GM23338 (cell line): ENCODE results near the gene BAMBI. TPM values are rescaled to one million over a fixed set of nuclear protein-coding genes. Genes with fewer than 3 reads are reported as not detected.
A peak's percentile ranks its signal among the peaks of the same experiment; 100 is the strongest.

ENCODE experiments used
- ATAC-seq: fragments of 200-7000 bp; cut with Tn5 transposase; 3 replicates; pipeline ENCODE4 v1.9.1; 2020
- DNase-seq: peaks from one replicate; pipeline ENCODE4 v3.0.0-alpha.2; 2015; ENCODE audit warnings: low spot score
- H2AFZ ChIP-seq: fragments of 200-600 bp; sonication (generic); 2 replicates; pipeline ENCODE4 v1.8.0; 2016; ENCODE audit warnings: antibody characterized with exemption, mild to moderate bottlenecking, moderate library complexity
- H3F3A ChIP-seq: fragments of 200-600 bp; sonication (generic); replicated peaks from 2 replicates; pipeline ENCODE4 v1.8.0; 2017; ENCODE audit warnings: antibody characterized with exemption, mixed run types, low read depth
- H3K27ac ChIP-seq: fragments of 200-600 bp; sonication (generic); 2 replicates; pipeline ENCODE4 v1.6.1; 2016; ENCODE audit warnings: low read depth
- H3K27me3 ChIP-seq: fragments of 200-600 bp; sonication (generic); 2 replicates; pipeline ENCODE4 v1.8.0; 2016; ENCODE audit warnings: mild to moderate bottlenecking, mixed run types, moderate library complexity; ENCODE audit not compliant: insufficient read depth
- H3K36me3 ChIP-seq: fragments of 200-600 bp; sonication (generic); 2 replicates; pipeline ENCODE4 v1.8.0; 2016; ENCODE audit warnings: mild to moderate bottlenecking; ENCODE audit not compliant: insufficient read depth
- H3K4me1 ChIP-seq: fragments of 200-600 bp; sonication (generic); 2 replicates; pipeline ENCODE4 v1.8.0; 2016; ENCODE audit warnings: mild to moderate bottlenecking, moderate library complexity; ENCODE audit not compliant: insufficient read depth
- H3K4me2 ChIP-seq: fragments of 200-600 bp; sonication (generic); 2 replicates; pipeline ENCODE4 v1.7.1; 2017; ENCODE audit warnings: mixed run types
- H3K4me3 ChIP-seq: fragments of 200-600 bp; sonication (generic); 2 replicates; pipeline ENCODE4 v1.6.1; 2016; ENCODE audit warnings: mixed run types
- H3K79me2 ChIP-seq: fragments of 200-600 bp; sonication (generic); replicated peaks from 2 replicates; pipeline ENCODE4 v1.8.0; 2017; ENCODE audit warnings: mild to moderate bottlenecking; ENCODE audit not compliant: insufficient read depth
- H3K9me2 ChIP-seq: fragments of 200-600 bp; sonication (generic); 2 replicates; pipeline ENCODE4 v1.8.0; 2017; ENCODE audit not compliant: insufficient read depth
- H4K20me1 ChIP-seq: fragments of 200-600 bp; sonication (generic); replicated peaks from 2 replicates; pipeline ENCODE4 v1.8.0; 2017; ENCODE audit warnings: mild to moderate bottlenecking; ENCODE audit not compliant: insufficient read depth
- H3K27ac Mint-ChIP-seq: 2 replicates; pipeline ENCODE4 v1.8.0; 2020; ENCODE audit warnings: inconsistent platforms, mild to moderate bottlenecking, moderate library complexity, mixed read lengths
- H3K27me3 Mint-ChIP-seq: 3 replicates; pipeline ENCODE4 v1.8.0; 2022; ENCODE audit warnings: low read depth, mild to moderate bottlenecking, moderate library complexity, mixed read lengths, inconsistent platforms; ENCODE audit not compliant: insufficient read depth, poor library complexity
- H3K36me3 Mint-ChIP-seq: 3 replicates; pipeline ENCODE4 v1.8.0; 2021; ENCODE audit warnings: low read depth, mild to moderate bottlenecking, inconsistent platforms, moderate library complexity, mixed read lengths
- H3K4me1 Mint-ChIP-seq: 3 replicates; pipeline ENCODE4 v1.8.0; 2020; ENCODE audit warnings: mild to moderate bottlenecking, inconsistent platforms, mixed read lengths
- H3K4me3 Mint-ChIP-seq: 3 replicates; pipeline ENCODE4 v1.8.0; 2021; ENCODE audit warnings: moderate library complexity, mild to moderate bottlenecking, inconsistent platforms, mixed read lengths
- H3K9me3 Mint-ChIP-seq: 3 replicates; pipeline ENCODE4 v1.8.0; 2020; ENCODE audit warnings: moderate library complexity, mild to moderate bottlenecking, inconsistent platforms, mixed read lengths
- CREB1 ChIP-seq: fragments of 250-450 bp; sonication (Bioruptor Pico); IDR thresholded peaks from 2 replicates; pipeline ENCODE4 v1.5.0; 2020; ENCODE audit warnings: low read depth, mild to moderate bottlenecking, moderate library complexity
- CTCF ChIP-seq, 2 experiments: fragments of 200-600 bp in 1 of 2; sonication (generic) in 1 of 2; conservative IDR thresholded peaks; 2 replicates each; pipeline versions ENCODE4 v1.5.1 to v1.6.1; 2016 to 2017; ENCODE audit warnings: antibody characterized with exemption in 2 of 2, low read depth in 2 of 2, mild to moderate bottlenecking in 2 of 2, moderate library complexity in 1 of 2
- ETS1 ChIP-seq: IDR thresholded peaks from 2 replicates; pipeline ENCODE4 v1.6.1; 2016; ENCODE audit warnings: antibody characterized with exemption
- EZH2 ChIP-seq: fragments of 200-600 bp; sonication (generic); IDR thresholded peaks from one replicate; pipeline ENCODE4 v1.8.0; 2017; ENCODE audit warnings: antibody characterized with exemption, mild to moderate bottlenecking, low read depth; ENCODE audit not compliant: unreplicated experiment
- EZH2phosphoT487 ChIP-seq: fragments of 200-600 bp; sonication (generic); IDR thresholded peaks from one replicate; pipeline ENCODE4 v1.8.1; 2018; ENCODE audit warnings: antibody characterized with exemption; ENCODE audit not compliant: unreplicated experiment
- JUNB ChIP-seq: IDR thresholded peaks from one replicate; pipeline ENCODE4 v1.6.1; 2016; ENCODE audit warnings: antibody characterized with exemption; ENCODE audit not compliant: unreplicated experiment
- NANOG ChIP-seq: IDR thresholded peaks from 2 replicates; pipeline ENCODE4 v1.6.1; 2016; ENCODE audit warnings: antibody characterized with exemption, borderline replicate concordance
- POLR2AphosphoS5 ChIP-seq: IDR thresholded peaks from 2 replicates; pipeline ENCODE4 v1.6.1; 2016; ENCODE audit warnings: antibody characterized with exemption, low read depth
- STAT1 ChIP-seq: IDR thresholded peaks from one replicate; pipeline ENCODE4 v1.6.1; 2016; ENCODE audit warnings: antibody characterized with exemption; ENCODE audit not compliant: unreplicated experiment
- ZNF114 ChIP-seq: fragments of 250-450 bp; sonication (Bioruptor Pico); IDR thresholded peaks from 2 replicates; pipeline ENCODE4 v1.5.0; 2020; ENCODE audit warnings: mild to moderate bottlenecking, moderate library complexity
- ZNF331 ChIP-seq: fragments of 250-450 bp; sonication (Bioruptor Pico); IDR thresholded peaks from 2 replicates; pipeline ENCODE4 v1.5.0; 2020; ENCODE audit warnings: low read depth, mild to moderate bottlenecking, moderate library complexity
- ZNF462 ChIP-seq: fragments of 250-450 bp; sonication (Bioruptor Pico); IDR thresholded peaks from 2 replicates; pipeline ENCODE4 v1.5.0; 2020; ENCODE audit warnings: mild to moderate bottlenecking, moderate library complexity
- polyA plus RNA-seq: library from polyadenylated mRNA; unstranded; fragments of >200 nt; fragmentation: Nextera tagmentation; extraction: Ambion mirVana; gene quantifications from 2 replicates; pipeline ENCODE4 v1.2.1, GENCODE V29; 2016
- total RNA-seq: library from RNA; depleted of rRNA; stranded (reverse); fragments of >200 nt; shearing (Covaris generic); gene quantifications from 2 replicates; pipeline ENCODE4 v1.2.3, GENCODE V29; 2014
- TF ChIP-seq, protein P1 (sequence below): IDR thresholded peaks from one replicate; pipeline ENCODE4 v1.6.1; 2018; ENCODE audit warnings: antibody characterized with exemption; ENCODE audit not compliant: unreplicated experiment

BAMBI gene
- total and polyA plus RNA-seq, 2 experiments from 2014 or later = 20.1 to 37.5 TPM

GRCh38 chr10:28709001-28709710, 31.8 kb downstream of the BAMBI start:
- DNase-seq (no peak), ATAC-seq (no peak)
- no peaks in the 10 kb centered on the region; the same call in 1 of the 2 replicates for H3K4me1 ChIP-seq
- H3K9me2 ChIP-seq = no peaks in the 10 kb centered on the region
- no peaks in the 10 kb centered on the region for H3K36me3 Mint-ChIP-seq
- H3K36me3 ChIP-seq = no peaks in the 10 kb centered on the region
- TF ChIP-seq JUNB (no peak), CREB1 (CRISPR knock-in tag) (no peak), POLR2AphosphoS5 (no peak), STAT1 (no peak), ZNF114 (CRISPR knock-in tag) (no peak), ETS1 (no peak), ZNF331 (no peak), NANOG (no peak), EZH2 (no peak), ZNF462 (CRISPR knock-in tag) (no peak), CTCF (conservative IDR thresholded peaks at IDR 0.05; ENCODE audit: low read depth in 2 of 2) (no peak), EZH2phosphoT487 (no peak)
- TF ChIP-seq, protein P1, sequence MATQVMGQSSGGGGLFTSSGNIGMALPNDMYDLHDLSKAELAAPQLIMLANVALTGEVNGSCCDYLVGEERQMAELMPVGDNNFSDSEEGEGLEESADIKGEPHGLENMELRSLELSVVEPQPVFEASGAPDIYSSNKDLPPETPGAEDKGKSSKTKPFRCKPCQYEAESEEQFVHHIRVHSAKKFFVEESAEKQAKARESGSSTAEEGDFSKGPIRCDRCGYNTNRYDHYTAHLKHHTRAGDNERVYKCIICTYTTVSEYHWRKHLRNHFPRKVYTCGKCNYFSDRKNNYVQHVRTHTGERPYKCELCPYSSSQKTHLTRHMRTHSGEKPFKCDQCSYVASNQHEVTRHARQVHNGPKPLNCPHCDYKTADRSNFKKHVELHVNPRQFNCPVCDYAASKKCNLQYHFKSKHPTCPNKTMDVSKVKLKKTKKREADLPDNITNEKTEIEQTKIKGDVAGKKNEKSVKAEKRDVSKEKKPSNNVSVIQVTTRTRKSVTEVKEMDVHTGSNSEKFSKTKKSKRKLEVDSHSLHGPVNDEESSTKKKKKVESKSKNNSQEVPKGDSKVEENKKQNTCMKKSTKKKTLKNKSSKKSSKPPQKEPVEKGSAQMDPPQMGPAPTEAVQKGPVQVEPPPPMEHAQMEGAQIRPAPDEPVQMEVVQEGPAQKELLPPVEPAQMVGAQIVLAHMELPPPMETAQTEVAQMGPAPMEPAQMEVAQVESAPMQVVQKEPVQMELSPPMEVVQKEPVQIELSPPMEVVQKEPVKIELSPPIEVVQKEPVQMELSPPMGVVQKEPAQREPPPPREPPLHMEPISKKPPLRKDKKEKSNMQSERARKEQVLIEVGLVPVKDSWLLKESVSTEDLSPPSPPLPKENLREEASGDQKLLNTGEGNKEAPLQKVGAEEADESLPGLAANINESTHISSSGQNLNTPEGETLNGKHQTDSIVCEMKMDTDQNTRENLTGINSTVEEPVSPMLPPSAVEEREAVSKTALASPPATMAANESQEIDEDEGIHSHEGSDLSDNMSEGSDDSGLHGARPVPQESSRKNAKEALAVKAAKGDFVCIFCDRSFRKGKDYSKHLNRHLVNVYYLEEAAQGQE = no peak
- H3K4me2 ChIP-seq = no peak overlapping the region
- H3F3A ChIP-seq = no peaks in the 10 kb centered on the region
- H3K4me1 Mint-ChIP-seq = no peaks in the 10 kb centered on the region
- H3K4me3 ChIP-seq = no peak overlapping the region
- no peak overlapping the region for H3K27ac ChIP-seq
- H4K20me1 ChIP-seq = no peaks in the 10 kb centered on the region
- no peak overlapping the region for H3K4me3 Mint-ChIP-seq
- peak overlapping the region; percentile 34; the same call in 1 of the 2 replicates for H2AFZ ChIP-seq
- H3K27me3 Mint-ChIP-seq = no peaks in the 10 kb centered on the region
- no peak overlapping the region for H3K27ac Mint-ChIP-seq
- H3K79me2 ChIP-seq = no peaks in the 10 kb centered on the region
- H3K9me3 Mint-ChIP-seq = no peaks in the 10 kb centered on the region
- no peaks in the 10 kb centered on the region for H3K27me3 ChIP-seq
